Skin epidermis (tissue), 12 donors: ENCODE results near the gene TNNI2.
A peak's percentile ranks its signal among the peaks of the same experiment; 100 is the strongest.
"Not testable (repeated sequence)": the region's sequence is repeated elsewhere in the genome, so short reads cannot be mapped to it uniquely, and the experiment has no call there.

Experiments
- H3K27ac ChIP-seq, 21 experiments: fragments of 200-600 bp; sonication (generic) in 11 of 21; one replicate each; pipeline ENCODE4 v1.5.0; 2020; ENCODE audit warnings: mild to moderate bottlenecking in 3 of 21, inconsistent platforms in 2 of 21, moderate library complexity in 2 of 21
- H3K4me3 ChIP-seq, 7 experiments: fragments of 200-600 bp; sonication (generic) in 2 of 7; one replicate each; pipeline ENCODE4 v1.5.0; 2020; ENCODE audit warnings: inconsistent platforms in 2 of 7, mild to moderate bottlenecking in 2 of 7, moderate library complexity in 1 of 7

Gene TNNI2

DNA sequence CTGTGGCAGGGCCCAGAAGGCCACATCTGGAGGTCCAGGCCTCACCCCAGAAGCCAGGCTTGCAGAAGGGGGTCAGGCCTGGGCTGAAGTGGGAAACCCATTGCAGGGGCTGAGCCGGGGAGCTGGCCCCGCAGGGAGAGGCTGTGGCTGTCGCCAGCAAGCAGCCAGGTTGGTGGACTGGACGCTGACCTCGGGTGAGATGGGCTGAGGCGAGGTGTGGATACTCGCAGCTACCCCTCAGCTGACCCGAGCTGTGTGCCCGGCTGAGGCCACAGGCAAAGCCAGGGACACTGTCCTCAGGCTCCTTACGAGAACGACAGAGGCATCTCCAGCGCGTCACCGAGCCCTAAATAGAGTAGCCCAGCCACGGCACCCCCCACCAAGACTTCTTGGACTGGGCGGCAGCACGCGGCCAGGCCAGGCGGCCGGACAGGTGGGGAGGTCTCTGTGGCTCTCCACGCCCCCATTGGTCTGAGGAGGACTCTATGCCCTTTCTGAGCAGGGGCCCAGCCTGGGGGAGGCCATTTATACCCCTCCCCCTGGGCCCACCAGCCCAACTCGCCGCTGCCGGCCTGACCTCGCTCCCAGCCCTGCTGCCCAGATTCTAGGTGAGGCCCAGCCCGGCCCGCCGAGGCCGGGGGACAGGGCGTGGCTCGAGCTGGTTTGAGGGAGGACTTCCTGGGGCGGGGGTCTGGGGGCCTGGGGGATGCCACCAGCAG is at the start of gene TNNI2:
TNNI2 (plus strand) TSS at position 556 of the 719 bp plus-strand sequence. CDS start 716 bp downstream, outside the sequence.
- Histone ChIP-seq H3K4me3 (no peak within 1 kb of the TSS), H3K27ac (peak within 1 kb of the TSS in 17 of 21 experiments; percentile 6 to 82 (median 58))

DNA sequence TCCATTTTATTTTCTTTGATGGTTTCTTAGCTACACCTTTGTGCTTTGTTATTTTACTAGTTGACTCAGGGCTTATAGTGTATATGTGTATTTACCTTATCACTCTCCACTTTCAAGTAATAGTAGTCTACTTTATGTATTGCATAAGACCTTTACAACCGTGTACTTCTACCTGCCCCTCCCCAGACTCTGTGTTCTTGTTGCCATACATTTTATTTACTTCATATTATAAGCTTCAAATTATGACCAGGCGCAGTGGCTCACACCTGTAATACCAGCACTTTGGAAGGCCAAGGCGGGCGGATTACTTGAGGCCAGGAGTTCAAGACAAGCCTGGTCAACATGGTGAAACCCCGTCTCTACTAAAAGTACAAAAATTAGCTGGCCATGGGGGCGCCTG is 46.9 kb upstream of the TNNI2 start:
- Histone ChIP-seq H3K4me3 (no peak overlapping the region), H3K27ac (no peak overlapping the region)

- Histone ChIP-seq H3K4me3 (no peak overlapping the region), H3K27ac (no peak overlapping the region)
Measured at GRCh38 chr11:1792461-1792860, 46.3 kb upstream of the TNNI2 start.

DNA sequence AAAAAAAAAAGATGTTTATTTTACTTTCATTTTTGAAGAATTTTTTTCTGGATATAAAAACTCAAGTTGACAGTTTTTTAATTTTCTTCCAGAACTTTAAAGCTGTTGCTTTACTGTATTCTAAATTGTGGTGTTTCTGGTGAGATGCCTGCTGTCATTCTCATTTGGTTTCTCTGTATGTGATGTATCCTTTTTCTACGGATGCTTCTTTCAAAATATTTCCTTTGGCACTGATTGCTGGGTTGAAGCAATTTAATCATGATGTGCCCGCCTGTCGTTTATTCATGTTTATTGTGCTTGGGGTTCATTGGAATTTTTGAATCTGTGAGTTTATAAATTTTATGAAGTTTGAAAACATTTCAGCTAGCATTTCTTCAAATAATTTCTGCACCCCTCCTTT is 45.7 kb upstream of the TNNI2 start:
- no peak overlapping the region for H3K27ac ChIP-seq
- H3K4me3 ChIP-seq, result no peak overlapping the region

- H3K4me3 ChIP-seq, result no peak overlapping the region
- peak overlapping the region in 4 of 21 experiments; percentile 3 to 29 (median 12) for H3K27ac ChIP-seq
Measured at GRCh38 chr11:1796413-1797011, 42.3 kb upstream of the TNNI2 start.

- Histone ChIP-seq H3K4me3 (no peak overlapping the region), H3K27ac (peak overlapping the region in 2 of 21 experiments; percentile 7 to 36)
Measured at GRCh38 chr11:1797391-1798125, 41.2 kb upstream of the TNNI2 start.

GRCh38 chr11:1803246-1803645 is 35.5 kb upstream of the TNNI2 start:
- H3K27ac ChIP-seq, result no peak overlapping the region
- H3K4me3 ChIP-seq, result no peak overlapping the region

DNA sequence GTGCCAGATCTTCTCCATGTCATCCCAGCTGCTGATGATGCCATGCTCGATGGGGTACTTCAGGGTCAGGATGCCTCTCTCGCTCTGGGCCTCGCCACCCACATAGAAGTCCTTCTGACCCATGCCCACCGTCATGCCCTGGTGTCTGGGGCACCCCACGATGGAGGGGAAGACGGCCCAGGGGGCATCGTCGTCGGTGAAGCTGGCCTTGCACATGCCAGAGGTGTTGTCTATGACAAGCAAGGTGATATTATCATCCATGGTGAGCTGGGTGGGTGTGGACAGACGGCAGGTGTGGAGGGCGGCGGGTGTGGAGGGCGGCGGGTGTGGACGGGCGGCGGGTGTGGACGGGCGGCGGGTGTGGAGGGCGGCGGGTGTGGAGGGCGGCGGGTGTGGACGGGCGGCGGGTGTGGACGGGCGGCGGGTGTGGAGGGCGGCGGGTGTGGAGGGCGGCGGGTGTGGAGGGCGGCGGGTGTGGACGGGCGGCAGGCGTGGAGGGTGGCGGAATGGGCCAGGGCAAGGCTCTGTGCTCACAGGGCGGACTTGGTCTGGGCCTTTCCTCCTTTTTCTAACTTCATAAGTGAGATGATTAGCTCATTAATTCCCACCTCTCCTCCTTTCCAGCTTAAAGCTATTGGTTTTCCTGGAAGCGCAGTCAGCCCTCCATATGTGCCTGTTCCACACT is 34.8 kb upstream of the TNNI2 start:
- H3K27ac ChIP-seq, result not testable (repeated sequence)

GRCh38 chr11:1805525-1805924 is 33.3 kb upstream of the TNNI2 start:
- Histone ChIP-seq H3K27ac (no peak overlapping the region), H3K4me3 (no peak overlapping the region)

More for the DNA sequence above, 34.8 kb upstream of the TNNI2 start:
- not testable (repeated sequence) for H3K4me3 ChIP-seq

DNA sequence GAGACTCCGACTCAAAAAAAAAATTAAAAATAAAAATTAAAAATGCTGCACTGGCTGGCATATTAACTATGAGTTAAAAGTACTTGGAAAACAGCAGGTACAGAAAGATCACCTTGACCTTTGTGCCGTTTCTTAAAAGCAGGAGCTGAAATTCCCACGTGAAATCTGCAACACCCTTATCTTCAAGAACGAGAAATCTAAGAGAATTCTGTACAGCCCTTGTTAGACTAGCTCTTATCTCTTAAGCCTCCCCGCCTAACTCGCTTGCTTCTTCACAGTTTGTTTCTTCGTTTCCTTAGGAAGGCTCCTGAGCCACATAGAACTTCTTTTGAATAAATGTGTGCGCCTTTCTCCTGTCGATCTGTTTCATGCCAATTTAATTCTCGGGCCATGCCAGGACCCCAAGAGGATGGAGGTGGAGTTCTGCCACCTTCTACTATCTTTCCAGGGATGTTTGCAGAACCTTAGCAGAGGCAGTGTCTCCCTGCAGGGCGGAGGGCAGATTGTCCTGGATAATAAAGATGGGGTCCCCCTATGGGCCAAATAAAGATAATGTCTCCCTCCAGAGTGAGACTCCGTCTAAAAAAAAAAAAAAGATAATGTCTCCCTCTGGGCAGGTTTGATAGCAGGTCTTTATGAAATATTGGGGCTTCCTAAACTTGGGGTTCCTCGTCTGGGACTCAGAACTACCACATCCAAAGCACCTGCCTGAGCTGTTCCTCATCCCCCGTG is 31.4 kb upstream of the TNNI2 start:
- H3K27ac ChIP-seq, result no peak overlapping the region
- no peak overlapping the region for H3K4me3 ChIP-seq

DNA sequence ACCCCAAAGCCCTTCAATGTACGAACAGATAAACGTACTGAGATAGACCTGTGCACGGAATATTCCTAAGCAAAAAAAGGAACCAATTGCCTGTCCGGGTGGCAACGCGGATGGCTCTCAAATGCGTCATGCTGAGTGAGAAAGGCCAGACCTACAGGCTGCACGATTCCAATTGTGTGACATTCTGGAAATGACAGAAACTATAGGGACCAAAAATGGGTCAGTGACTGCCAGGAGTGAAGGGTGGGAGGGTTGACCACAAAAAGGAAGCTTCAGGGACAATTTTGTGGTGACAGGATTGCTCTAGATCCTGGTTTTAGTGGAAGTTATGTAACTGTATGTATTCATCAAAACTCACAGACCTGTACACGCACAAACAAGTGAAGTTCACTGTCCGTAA is 28.0 kb upstream of the TNNI2 start:
- H3K4me3 ChIP-seq, result no peak overlapping the region
- peak overlapping the region in 1 of 21 experiments; percentile 17 for H3K27ac ChIP-seq

GRCh38 chr11:1812274-1812673 is 26.5 kb upstream of the TNNI2 start:
- H3K27ac ChIP-seq, result no peak overlapping the region

DNA sequence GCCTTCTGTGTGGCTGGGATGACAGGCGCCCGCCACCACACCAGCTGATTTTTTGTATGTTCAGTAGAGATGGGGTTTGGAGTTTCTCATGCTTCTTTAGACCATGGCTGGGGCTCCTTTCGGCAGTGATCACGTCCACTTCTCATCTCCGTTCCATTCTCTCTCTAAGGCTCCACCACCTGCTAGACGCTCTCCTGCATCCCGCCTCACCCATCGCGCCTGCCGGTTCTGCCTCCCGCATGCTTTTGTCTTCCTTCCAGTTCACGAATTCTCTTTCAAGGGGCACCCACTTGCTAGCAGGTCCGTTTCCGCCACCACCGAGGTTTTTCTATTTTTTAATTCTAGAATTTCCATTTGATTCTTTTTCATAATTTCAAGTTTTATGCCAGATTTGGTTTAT is 26.0 kb upstream of the TNNI2 start:
- Histone ChIP-seq H3K27ac (no peak overlapping the region), H3K4me3 (no peak overlapping the region)

More at GRCh38 chr11:1812274-1812673, 26.5 kb upstream of the TNNI2 start:
- no peak overlapping the region for H3K4me3 ChIP-seq

- H3K4me3 ChIP-seq, H3K27ac ChIP-seq: not testable (repeated sequence)
Measured at GRCh38 chr11:1813356-1813755, 25.4 kb upstream of the TNNI2 start.

- Histone ChIP-seq H3K27ac (no peak overlapping the region), H3K4me3 (no peak overlapping the region)
Measured at GRCh38 chr11:1814691-1815090, 24.1 kb upstream of the TNNI2 start.

- H3K4me3 ChIP-seq, result no peak overlapping the region
- H3K27ac ChIP-seq, result no peak overlapping the region
Measured at GRCh38 chr11:1815311-1815710, 23.5 kb upstream of the TNNI2 start.

GRCh38 chr11:1815751-1816150 is 23.0 kb upstream of the TNNI2 start:
- Histone ChIP-seq H3K27ac (no peak overlapping the region), H3K4me3 (no peak overlapping the region)

- H3K27ac ChIP-seq, result no peak overlapping the region
Measured at GRCh38 chr11:1817000-1817399, 21.8 kb upstream of the TNNI2 start.

DNA sequence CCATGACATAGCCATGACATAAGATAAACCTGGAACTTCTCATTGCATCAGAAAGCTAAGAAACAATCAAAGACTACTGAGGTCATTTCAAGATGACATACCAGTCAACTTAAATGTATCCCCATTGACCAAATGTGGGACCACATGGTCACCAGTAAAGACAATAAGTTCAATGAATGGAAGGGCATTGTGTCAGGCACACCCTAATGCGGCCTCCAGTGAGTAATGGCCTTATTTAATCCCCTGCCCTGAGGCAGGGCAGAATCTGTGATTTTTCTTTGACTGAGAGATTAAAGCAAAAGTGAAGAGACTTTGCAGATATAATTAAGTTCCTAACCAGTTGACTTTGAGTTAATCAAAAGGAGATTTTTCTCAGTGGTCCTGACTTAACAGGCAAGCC is 21.3 kb upstream of the TNNI2 start:
- no peak overlapping the region for H3K4me3 ChIP-seq
- H3K27ac ChIP-seq, result no peak overlapping the region

More at GRCh38 chr11:1817000-1817399, 21.8 kb upstream of the TNNI2 start:
- H3K4me3 ChIP-seq, result no peak overlapping the region

- no peak overlapping the region for H3K27ac ChIP-seq
- no peak overlapping the region for H3K4me3 ChIP-seq
Measured at GRCh38 chr11:1819074-1819473, 19.7 kb upstream of the TNNI2 start.
